ENCODE data around the gene PDE11A. TPM values are rescaled to one million over a fixed set of nuclear protein-coding genes. Genes with fewer than 3 reads are reported as not detected.

The PDE11A gene
- total RNA-seq, 2 experiments from 2014 or later, result not detected

DNA sequence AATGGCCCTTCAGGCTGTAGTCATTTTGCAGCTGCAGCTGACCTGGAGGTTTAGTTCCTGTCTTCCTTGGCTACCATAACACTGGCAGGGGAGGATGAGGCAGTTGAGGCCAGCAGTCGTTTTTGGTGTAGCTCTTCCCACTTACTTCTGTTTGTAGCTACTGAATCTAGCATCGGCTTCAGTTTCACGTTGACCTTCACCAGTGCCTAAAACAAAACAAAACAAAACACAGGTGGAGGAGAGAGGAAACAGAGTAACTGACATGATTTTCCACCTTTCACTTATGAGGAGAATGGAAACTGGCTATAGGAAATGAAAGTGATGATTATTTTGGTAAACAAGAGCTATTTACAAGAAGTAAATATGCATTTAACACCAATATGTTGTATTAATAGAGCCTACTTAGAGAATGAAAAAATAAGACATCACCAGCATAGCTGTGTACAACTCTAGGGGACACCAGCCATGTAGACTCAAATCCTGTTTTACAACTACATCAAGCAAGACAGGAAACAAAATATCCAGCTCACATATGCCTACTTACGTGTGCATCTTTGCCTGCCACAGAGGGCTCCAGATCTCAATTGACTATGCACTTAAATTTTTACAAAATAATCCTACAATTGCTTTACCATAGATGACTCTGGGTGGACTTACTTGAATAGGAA, 443.1 kb downstream of the PDE11A start:
- no peak for ATAC-seq (ENCODE audit: poor library complexity)
- CTCF ChIA-PET, result no interaction called here
- no peak overlapping the region for H3K27ac ChIP-seq (ENCODE audit: low read depth in 1 of 2, low read length in 2 of 2)
- H3K9me3 ChIP-seq (ENCODE audit: control insufficient read depth in 1 of 2, insufficient read depth in 1 of 2, low read length in 2 of 2), result no peaks in the 10 kb centered on the region
- peaks cover 9 to 15% of the 10 kb centered on the region in 2 experiments for H3K27me3 ChIP-seq (ENCODE audit: control insufficient read depth in 1 of 2, insufficient read depth in 2 of 2, low read length in 2 of 2)
- H3K27ac Mint-ChIP-seq, result no peak overlapping the region
- no peaks in the 10 kb centered on the region for H3K4me1 ChIP-seq (ENCODE audit: insufficient read depth, low read length)
- TF ChIP-seq, protein P1, sequence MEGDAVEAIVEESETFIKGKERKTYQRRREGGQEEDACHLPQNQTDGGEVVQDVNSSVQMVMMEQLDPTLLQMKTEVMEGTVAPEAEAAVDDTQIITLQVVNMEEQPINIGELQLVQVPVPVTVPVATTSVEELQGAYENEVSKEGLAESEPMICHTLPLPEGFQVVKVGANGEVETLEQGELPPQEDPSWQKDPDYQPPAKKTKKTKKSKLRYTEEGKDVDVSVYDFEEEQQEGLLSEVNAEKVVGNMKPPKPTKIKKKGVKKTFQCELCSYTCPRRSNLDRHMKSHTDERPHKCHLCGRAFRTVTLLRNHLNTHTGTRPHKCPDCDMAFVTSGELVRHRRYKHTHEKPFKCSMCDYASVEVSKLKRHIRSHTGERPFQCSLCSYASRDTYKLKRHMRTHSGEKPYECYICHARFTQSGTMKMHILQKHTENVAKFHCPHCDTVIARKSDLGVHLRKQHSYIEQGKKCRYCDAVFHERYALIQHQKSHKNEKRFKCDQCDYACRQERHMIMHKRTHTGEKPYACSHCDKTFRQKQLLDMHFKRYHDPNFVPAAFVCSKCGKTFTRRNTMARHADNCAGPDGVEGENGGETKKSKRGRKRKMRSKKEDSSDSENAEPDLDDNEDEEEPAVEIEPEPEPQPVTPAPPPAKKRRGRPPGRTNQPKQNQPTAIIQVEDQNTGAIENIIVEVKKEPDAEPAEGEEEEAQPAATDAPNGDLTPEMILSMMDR (IDR thresholded peaks at IDR 0.05), result no peak
- POLR2A ChIA-PET, result no interaction called here
- H3K4me3 ChIP-seq (ENCODE audit: low read length), result no peak overlapping the region
- no peaks in the 10 kb centered on the region for H3K9me3 Mint-ChIP-seq
- no peaks in the 10 kb centered on the region for H3K4me1 Mint-ChIP-seq (ENCODE audit: low read depth)
- H3K36me3 Mint-ChIP-seq (ENCODE audit: low read depth), result no peaks in the 10 kb centered on the region
- no peaks in the 10 kb centered on the region for H3K36me3 ChIP-seq (ENCODE audit: insufficient read depth, low read length)
- no peak overlapping the region for H3K4me3 Mint-ChIP-seq
- intact Hi-C loops (cut with DNase I, micrococcal nuclease), result no loop called here
- H3K27me3 Mint-ChIP-seq, result peaks cover 40% of the 10 kb centered on the region
- DNase-seq, result no peak

DNA sequence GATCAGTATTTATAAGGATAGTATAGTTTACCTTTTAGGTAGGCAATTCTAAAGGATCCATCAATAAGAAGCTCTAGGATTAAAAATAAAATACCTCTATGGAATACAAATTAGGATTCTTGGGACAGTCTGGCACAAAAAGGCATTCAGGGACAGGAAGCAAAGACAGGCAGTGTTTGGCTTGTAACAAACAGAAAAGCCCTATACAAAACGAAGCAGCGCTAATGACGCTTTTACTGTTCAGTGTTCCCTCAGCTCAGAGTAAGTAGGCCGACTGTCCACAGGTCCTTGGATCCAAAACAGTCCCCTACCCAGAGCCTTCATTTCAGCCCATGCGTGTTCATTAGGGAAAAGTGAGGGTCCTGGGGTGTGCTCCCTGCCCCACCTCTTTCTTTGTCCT, 443.7 kb downstream of the PDE11A start:
- Histone ChIP-seq H3K27me3 (ENCODE audit: control insufficient read depth in 1 of 2, insufficient read depth in 2 of 2, low read length in 2 of 2) (peaks cover 9 to 15% of the 10 kb centered on the region in 2 experiments), H3K27ac (ENCODE audit: low read depth in 1 of 2, low read length in 2 of 2) (no peak overlapping the region), H3K4me3 (ENCODE audit: low read length) (no peak overlapping the region), H3K9me3 (ENCODE audit: control insufficient read depth in 1 of 2, insufficient read depth in 1 of 2, low read length in 2 of 2) (no peaks in the 10 kb centered on the region), H3K36me3 (ENCODE audit: insufficient read depth, low read length) (no peaks in the 10 kb centered on the region), H3K4me1 (ENCODE audit: insufficient read depth, low read length) (no peaks in the 10 kb centered on the region)
- TF ChIP-seq, protein P1 (IDR thresholded peaks at IDR 0.05), result no peak
- Mint-ChIP-seq H3K4me1 (ENCODE audit: low read depth) (no peaks in the 10 kb centered on the region), H3K27ac (no peak overlapping the region), H3K27me3 (peaks cover 40% of the 10 kb centered on the region), H3K4me3 (no peak overlapping the region), H3K9me3 (no peaks in the 10 kb centered on the region), H3K36me3 (ENCODE audit: low read depth) (no peaks in the 10 kb centered on the region)
- CTCF ChIA-PET, result no interaction called here
- ATAC-seq (ENCODE audit: poor library complexity) (no peak), DNase-seq (no peak)
- POLR2A ChIA-PET, result no interaction called here
- intact Hi-C loops (cut with DNase I, micrococcal nuclease), result no loop called here

DNA sequence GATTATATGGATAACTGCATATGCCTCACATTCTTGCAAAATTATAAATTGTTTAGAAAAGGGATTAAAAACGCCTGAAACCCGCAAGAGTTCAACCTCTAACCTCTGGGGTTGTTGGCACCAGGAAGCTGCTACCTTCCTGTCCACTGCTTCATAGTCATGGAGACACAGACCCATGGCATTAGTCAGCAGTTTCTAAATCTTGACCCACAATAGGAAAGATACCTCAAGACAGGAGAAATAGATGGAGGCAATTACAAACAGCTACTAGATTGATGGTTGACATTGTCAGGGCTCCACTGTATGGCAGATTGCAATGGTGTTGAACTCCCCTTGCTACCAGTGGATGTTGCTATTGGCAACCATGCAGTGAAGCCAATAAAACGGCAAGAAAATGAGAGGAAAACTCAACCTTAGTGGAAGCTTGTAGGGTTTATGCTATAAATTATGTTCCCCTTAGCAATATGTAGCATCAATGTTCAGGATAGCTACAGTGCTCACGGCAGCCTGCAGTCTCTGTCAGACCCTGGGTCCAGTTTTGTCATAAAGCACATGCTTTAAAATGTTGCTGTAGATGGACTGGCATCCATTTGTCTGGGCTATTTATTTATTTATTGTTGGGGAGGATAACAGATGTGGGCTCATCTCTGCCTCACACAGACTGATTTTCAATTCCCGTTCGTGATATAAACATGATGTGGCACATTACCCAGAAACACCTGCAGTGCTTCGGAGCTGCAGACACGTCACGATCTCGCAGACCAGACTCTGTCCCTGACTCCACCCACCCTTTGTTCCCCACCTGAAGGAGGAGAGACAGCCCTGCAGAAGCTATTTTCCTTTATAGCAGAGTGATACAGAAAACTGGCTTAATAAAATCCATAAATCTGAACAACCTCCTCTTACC, 446.6 kb downstream of the PDE11A start:
- DNase-seq (peak in 2 of 14 experiments; percentile 10 to 39), ATAC-seq (ENCODE audit: poor library complexity) (no peak)
- intact Hi-C loops (cut with DNase I, micrococcal nuclease), result no loop called here
- no peaks in the 10 kb centered on the region for H3K36me3 ChIP-seq (ENCODE audit: insufficient read depth, low read length)
- no peaks in the 10 kb centered on the region for H3K4me1 ChIP-seq (ENCODE audit: insufficient read depth, low read length)
- H3K27me3 ChIP-seq (ENCODE audit: control insufficient read depth in 1 of 2, insufficient read depth in 2 of 2, low read length in 2 of 2), result peaks cover 9 to 15% of the 10 kb centered on the region in 2 experiments
- Mint-ChIP-seq H3K9me3 (no peaks in the 10 kb centered on the region), H3K27ac (no peak overlapping the region), H3K4me1 (ENCODE audit: low read depth) (no peaks in the 10 kb centered on the region), H3K27me3 (peaks cover 32% of the 10 kb centered on the region), H3K4me3 (no peak overlapping the region), H3K36me3 (ENCODE audit: low read depth) (no peaks in the 10 kb centered on the region)
- ChIA-PET POLR2A (no interaction called here), CTCF (no interaction called here)
- no peaks in the 10 kb centered on the region for H3K9me3 ChIP-seq (ENCODE audit: control insufficient read depth in 1 of 2, insufficient read depth in 1 of 2, low read length in 2 of 2)
- TF ChIP-seq, protein P1 (IDR thresholded peaks at IDR 0.05), result no peak
- H3K4me3 ChIP-seq (ENCODE audit: low read length), result no peak overlapping the region
- H3K27ac ChIP-seq (ENCODE audit: low read depth in 1 of 2, low read length in 2 of 2), result no peak overlapping the region
